Endodermal cell (in vitro differentiated cells): ENCODE data around the gene TMED1. TPM values are rescaled to one million over a fixed set of nuclear protein-coding genes. Genes with fewer than 3 reads are reported as not detected.
A peak's percentile ranks its signal among the peaks of the same experiment; 100 is the strongest.

ENCODE experiments used
- DNase-seq: peaks from one replicate; pipeline ENCODE4 v3.0.0-alpha.2; 2017
- H3K27ac ChIP-seq: 2 replicates; pipeline ENCODE4 v1.5.1; 2013; ENCODE audit warnings: mild to moderate bottlenecking, low read depth, low read length, moderate library complexity
- H3K27me3 ChIP-seq: 2 replicates; pipeline ENCODE4 v1.6.1; 2013; ENCODE audit warnings: mild to moderate bottlenecking, low read length, moderate library complexity; ENCODE audit not compliant: insufficient read depth, control insufficient read depth, poor library complexity, severe bottlenecking
- H3K36me3 ChIP-seq: 2 replicates; pipeline ENCODE4 v1.7.0; 2013; ENCODE audit warnings: mild to moderate bottlenecking, low read length, moderate library complexity; ENCODE audit not compliant: control insufficient read depth, insufficient read depth
- H3K4me1 ChIP-seq: one replicate; pipeline ENCODE4 v1.7.0; 2013; ENCODE audit warnings: low read length; ENCODE audit not compliant: control insufficient read depth, insufficient read depth
- H3K4me3 ChIP-seq: 2 replicates; pipeline ENCODE4 v1.5.1; 2013; ENCODE audit warnings: mild to moderate bottlenecking, low read length, moderate library complexity
- H3K9ac ChIP-seq: 2 replicates; pipeline ENCODE4 v1.6.1; 2013; ENCODE audit warnings: mild to moderate bottlenecking, low read length, moderate library complexity; ENCODE audit not compliant: poor library complexity, severe bottlenecking; ENCODE audit errors: extremely low read depth
- H3K9me3 ChIP-seq: 2 replicates; pipeline ENCODE4 v1.6.1; 2013; ENCODE audit warnings: mild to moderate bottlenecking, low read length, moderate library complexity; ENCODE audit not compliant: control insufficient read depth
- H3K27ac Mint-ChIP-seq: 2 replicates; pipeline ENCODE4 v1.8.0; 2020; ENCODE audit warnings: mixed read lengths
- H3K27me3 Mint-ChIP-seq: 2 replicates; pipeline ENCODE4 v1.8.0; 2021; ENCODE audit warnings: mild to moderate bottlenecking, mixed read lengths; ENCODE audit not compliant: insufficient read depth
- H3K36me3 Mint-ChIP-seq: 2 replicates; pipeline ENCODE4 v1.8.0; 2020; ENCODE audit warnings: low read depth, mixed read lengths
- H3K4me1 Mint-ChIP-seq: 2 replicates; pipeline ENCODE4 v1.8.0; 2020; ENCODE audit warnings: mixed read lengths
- H3K4me3 Mint-ChIP-seq: 2 replicates; pipeline ENCODE4 v1.8.0; 2020; ENCODE audit warnings: mild to moderate bottlenecking, moderate library complexity, mixed read lengths
- H3K9me3 Mint-ChIP-seq: 2 replicates; pipeline ENCODE4 v1.8.0; 2020; ENCODE audit warnings: mild to moderate bottlenecking, mixed read lengths
- CTCF ChIP-seq: fragments of 200-600 bp; sonication (generic); conservative IDR thresholded peaks from 2 replicates; pipeline ENCODE4 v1.5.0; 2021; ENCODE audit warnings: antibody characterized with exemption, mild to moderate bottlenecking
- WGBS, 2 experiments: methylation state at CpG; one replicate each; pipeline versions ENCODE4 v1.1.5 to v1.1.7; 2013; ENCODE audit warnings: missing lambda C conversion rate in 2 of 2, mixed read lengths in 1 of 2; ENCODE audit not compliant: insufficient coverage in 1 of 2, insufficient read length in 1 of 2; 5-methylcytosine and 5-hydroxymethylcytosine counted together
- total RNA-seq, 2 donors: library from RNA; stranded (reverse); fragmentation: NEBNext Ultra II Directional in 1 of 2; extraction: Animal tissue kit (Norgen Biotek cat#: 25700) in 1 of 2; gene quantifications; 2 replicates in 1 of 2; 3 replicates in 1 of 2; pipeline ENCODE4 v1.2.1, GENCODE V29; 2021

The TMED1 gene
- total RNA-seq, 2 donors from 2014 or later, result 19.7 to 34.5 TPM

DNA sequence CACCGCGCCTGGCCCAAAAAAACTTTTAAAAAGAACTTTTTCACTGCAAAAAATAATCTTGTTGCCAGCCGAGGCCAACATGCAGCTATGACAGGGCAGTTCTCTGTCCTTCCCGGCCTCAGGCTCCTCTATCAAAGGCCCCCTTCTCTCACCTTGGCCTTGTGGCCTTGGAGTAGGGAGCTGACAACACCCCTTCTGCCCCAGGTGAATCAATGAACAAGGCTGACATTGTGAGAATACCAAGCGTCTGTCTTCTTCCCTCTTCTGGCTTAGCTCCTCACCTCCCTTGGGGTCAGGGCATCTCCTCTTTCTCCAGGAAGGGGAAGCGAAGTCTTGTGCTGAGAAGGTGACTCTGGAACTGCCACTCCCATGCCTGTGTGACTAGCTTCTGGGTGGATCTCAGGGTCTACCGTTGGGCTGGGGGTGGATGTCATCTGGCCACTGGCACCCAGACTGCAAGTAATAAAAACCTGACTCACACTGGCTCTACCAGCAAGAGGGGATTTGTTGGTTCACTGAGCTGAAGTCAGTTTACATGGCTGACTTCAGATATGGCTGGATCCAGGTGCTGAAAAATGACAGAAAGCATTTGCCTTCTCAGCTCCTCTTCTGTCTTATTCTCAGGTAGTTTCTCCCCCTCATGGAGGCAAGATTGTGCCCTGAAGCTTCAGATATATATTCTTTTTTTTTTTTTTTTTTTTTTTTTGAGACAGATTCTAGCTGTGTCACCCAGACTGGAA, 18.5 kb upstream of the TMED1 start:
- H3K9me3 Mint-ChIP-seq, result no peaks in the 10 kb centered on the region
- 88 to 94% methylated on average over 6 to 7 of the region's 7 CpGs for WGBS, 2 experiments
- Histone ChIP-seq H3K27me3 (no peaks in the 10 kb centered on the region), H3K4me1 (no peaks in the 10 kb centered on the region), H3K9ac (no peak overlapping the region), H3K9me3 (no peaks in the 10 kb centered on the region), H3K27ac (no peak overlapping the region), H3K36me3 (no peaks in the 10 kb centered on the region), H3K4me3 (no peak overlapping the region)
- peaks cover 9% of the 10 kb centered on the region for H3K27me3 Mint-ChIP-seq
- no peaks in the 10 kb centered on the region for H3K36me3 Mint-ChIP-seq
- no peak overlapping the region for H3K4me3 Mint-ChIP-seq
- DNase-seq, result no peak
- no peaks in the 10 kb centered on the region for H3K4me1 Mint-ChIP-seq
- TF ChIP-seq CTCF, result no peak
- no peak overlapping the region for H3K27ac Mint-ChIP-seq

DNA sequence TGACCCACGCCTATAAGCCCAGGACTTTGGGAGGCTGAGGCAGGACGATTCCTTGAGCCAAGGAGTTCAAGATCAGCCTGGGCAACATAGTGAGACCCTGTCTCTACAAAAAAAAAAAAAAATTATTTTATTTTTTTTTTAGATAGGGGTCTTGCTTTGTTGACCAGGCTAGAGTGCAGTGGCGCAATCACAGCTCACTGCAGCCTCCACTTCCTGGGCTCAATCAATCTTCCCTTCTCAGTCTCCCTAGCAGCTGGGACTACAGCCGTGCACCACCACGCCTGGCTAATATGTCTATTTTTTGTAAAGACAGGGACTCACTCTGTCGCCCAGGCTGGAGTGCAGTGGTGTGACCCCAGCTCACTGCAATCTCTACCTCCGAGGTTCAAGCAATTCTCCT, 16.9 kb upstream of the TMED1 start:
- H3K4me1 Mint-ChIP-seq, result no peaks in the 10 kb centered on the region
- Histone ChIP-seq H3K36me3 (no peaks in the 10 kb centered on the region), H3K27ac (no peak overlapping the region), H3K4me3 (no peak overlapping the region), H3K9ac (no peak overlapping the region), H3K9me3 (no peaks in the 10 kb centered on the region), H3K27me3 (no peaks in the 10 kb centered on the region), H3K4me1 (no peaks in the 10 kb centered on the region)
- H3K4me3 Mint-ChIP-seq, result no peak overlapping the region
- no peak for TF ChIP-seq CTCF
- 90% methylated on average over 5 to 7 of the region's 7 CpGs for WGBS, 2 experiments
- peaks cover 1% of the 10 kb centered on the region for H3K9me3 Mint-ChIP-seq
- H3K27ac Mint-ChIP-seq, result no peak overlapping the region
- no peaks in the 10 kb centered on the region for H3K36me3 Mint-ChIP-seq
- no peak for DNase-seq
- peaks cover 14% of the 10 kb centered on the region for H3K27me3 Mint-ChIP-seq

- Mint-ChIP-seq H3K4me1 (no peaks in the 10 kb centered on the region), H3K27me3 (peaks cover 17% of the 10 kb centered on the region), H3K27ac (no peak overlapping the region), H3K9me3 (peaks cover 2% of the 10 kb centered on the region), H3K36me3 (no peaks in the 10 kb centered on the region), H3K4me3 (no peak overlapping the region)
- DNase-seq, result peak; percentile 48
- Histone ChIP-seq H3K27me3 (no peaks in the 10 kb centered on the region), H3K4me1 (no peaks in the 10 kb centered on the region), H3K4me3 (no peak overlapping the region), H3K9ac (no peak overlapping the region), H3K27ac (no peak overlapping the region), H3K36me3 (no peaks in the 10 kb centered on the region), H3K9me3 (peaks cover under 1% of the 10 kb centered on the region)
- TF ChIP-seq CTCF, result no peak
- 82 to 89% methylated on average over 3 to 7 of the region's 7 CpGs for WGBS, 2 experiments
These were observed 16.2 kb upstream of the TMED1 start for GRCh38 chr19:10852098-10852800.
